SU-DHL-6 (cell line): ENCODE measurements around the gene NAA80.

Experiments used
- EZH2phosphoT487 ChIP-seq: fragments of 200-600 bp; sonication (generic), shearing (Covaris generic); conservative IDR thresholded peaks from 2 replicates; pipeline ENCODE4 v1.6.1; 2018; ENCODE audit warnings: mild to moderate bottlenecking, antibody characterized with exemption, low read length, moderate library complexity, mixed read lengths
- TF ChIP-seq, protein P1 (sequence below): fragments of 200-600 bp; sonication (generic); IDR thresholded peaks from one replicate; pipeline ENCODE4 v1.5.1; 2017; ENCODE audit warnings: antibody characterized with exemption, mild to moderate bottlenecking, low read length, moderate library complexity; ENCODE audit not compliant: insufficient read depth, poor library complexity, severe bottlenecking

- TF ChIP-seq, protein P1, sequence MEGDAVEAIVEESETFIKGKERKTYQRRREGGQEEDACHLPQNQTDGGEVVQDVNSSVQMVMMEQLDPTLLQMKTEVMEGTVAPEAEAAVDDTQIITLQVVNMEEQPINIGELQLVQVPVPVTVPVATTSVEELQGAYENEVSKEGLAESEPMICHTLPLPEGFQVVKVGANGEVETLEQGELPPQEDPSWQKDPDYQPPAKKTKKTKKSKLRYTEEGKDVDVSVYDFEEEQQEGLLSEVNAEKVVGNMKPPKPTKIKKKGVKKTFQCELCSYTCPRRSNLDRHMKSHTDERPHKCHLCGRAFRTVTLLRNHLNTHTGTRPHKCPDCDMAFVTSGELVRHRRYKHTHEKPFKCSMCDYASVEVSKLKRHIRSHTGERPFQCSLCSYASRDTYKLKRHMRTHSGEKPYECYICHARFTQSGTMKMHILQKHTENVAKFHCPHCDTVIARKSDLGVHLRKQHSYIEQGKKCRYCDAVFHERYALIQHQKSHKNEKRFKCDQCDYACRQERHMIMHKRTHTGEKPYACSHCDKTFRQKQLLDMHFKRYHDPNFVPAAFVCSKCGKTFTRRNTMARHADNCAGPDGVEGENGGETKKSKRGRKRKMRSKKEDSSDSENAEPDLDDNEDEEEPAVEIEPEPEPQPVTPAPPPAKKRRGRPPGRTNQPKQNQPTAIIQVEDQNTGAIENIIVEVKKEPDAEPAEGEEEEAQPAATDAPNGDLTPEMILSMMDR, result no peak
- no peak for TF ChIP-seq EZH2phosphoT487
Observed at GRCh38 chr3:50292159-50293078, 6.8 kb downstream of the NAA80 start, which contains the start of gene IFRD2.
